Activated CD8-positive, alpha-beta memory T cell treated with anti-CD3 and anti-CD28 coated beads for 1 hour (primary cell): ENCODE data around the gene RGS7.
"Not testable (repeated sequence)": the region's sequence is repeated elsewhere in the genome, so short reads cannot be mapped to it uniquely, and the experiment has no call there.

ENCODE experiments used
- DNase-seq, 2 donors: peaks; one replicate each; pipeline ENCODE4 v3.0.0-alpha.2; 2020; ENCODE audit warnings: low read depth in 1 of 2; ENCODE audit errors: extremely low read depth in 1 of 2

The RGS7 gene

GRCh38 chr1:241090798-241091197, 266.2 kb downstream of the RGS7 start:
- no peak for DNase-seq

GRCh38 chr1:241089066-241089465, 267.9 kb downstream of the RGS7 start:
- not testable (repeated sequence) for DNase-seq

- not testable (repeated sequence) for DNase-seq
These were observed 268.9 kb downstream of the RGS7 start for GRCh38 chr1:241088075-241088474.

- no peak for DNase-seq
These were observed 270.3 kb downstream of the RGS7 start for GRCh38 chr1:241086686-241087085.

- no peak for DNase-seq
These were observed 273.7 kb downstream of the RGS7 start for GRCh38 chr1:241083285-241083684.

- no peak for DNase-seq
These were observed 275.5 kb downstream of the RGS7 start for GRCh38 chr1:241081473-241081872.

- no peak for DNase-seq
These were observed 277.5 kb downstream of the RGS7 start for GRCh38 chr1:241079459-241079858.

- DNase-seq = no peak
These were observed 278.0 kb downstream of the RGS7 start for GRCh38 chr1:241079047-241079446.

GRCh38 chr1:241077386-241078147, 279.4 kb downstream of the RGS7 start:
- no peak for DNase-seq

- no peak for DNase-seq
These were observed 282.5 kb downstream of the RGS7 start for GRCh38 chr1:241074507-241074906.

GRCh38 chr1:241068359-241068758, 288.6 kb downstream of the RGS7 start:
- no peak for DNase-seq

- DNase-seq = no peak
These were observed 293.7 kb downstream of the RGS7 start for GRCh38 chr1:241063276-241063675.

- no peak for DNase-seq
These were observed 295.9 kb downstream of the RGS7 start for GRCh38 chr1:241061062-241061461.

- DNase-seq = no peak
These were observed 308.4 kb downstream of the RGS7 start for GRCh38 chr1:241048622-241049021.

GRCh38 chr1:241045659-241046058, 311.3 kb downstream of the RGS7 start:
- DNase-seq = no peak

GRCh38 chr1:241034203-241034936, 322.6 kb downstream of the RGS7 start:
- no peak for DNase-seq

GRCh38 chr1:241024834-241025233, 332.2 kb downstream of the RGS7 start:
- DNase-seq = no peak

- DNase-seq = no peak
These were observed 334.6 kb downstream of the RGS7 start for GRCh38 chr1:241022366-241022765.

GRCh38 chr1:241020851-241021697, 335.9 kb downstream of the RGS7 start:
- no peak for DNase-seq

GRCh38 chr1:241012708-241013340, 344.2 kb downstream of the RGS7 start:
- no peak for DNase-seq

GRCh38 chr1:241007668-241008067, 349.3 kb downstream of the RGS7 start:
- DNase-seq = no peak
